ENCODE measurements around the gene CTNNA3. TPM values are rescaled to one million over a fixed set of nuclear protein-coding genes. Genes with fewer than 3 reads are reported as not detected.

Gene CTNNA3
- total RNA-seq, 1 experiment from 2014 or later: 0.02 TPM

DNA sequence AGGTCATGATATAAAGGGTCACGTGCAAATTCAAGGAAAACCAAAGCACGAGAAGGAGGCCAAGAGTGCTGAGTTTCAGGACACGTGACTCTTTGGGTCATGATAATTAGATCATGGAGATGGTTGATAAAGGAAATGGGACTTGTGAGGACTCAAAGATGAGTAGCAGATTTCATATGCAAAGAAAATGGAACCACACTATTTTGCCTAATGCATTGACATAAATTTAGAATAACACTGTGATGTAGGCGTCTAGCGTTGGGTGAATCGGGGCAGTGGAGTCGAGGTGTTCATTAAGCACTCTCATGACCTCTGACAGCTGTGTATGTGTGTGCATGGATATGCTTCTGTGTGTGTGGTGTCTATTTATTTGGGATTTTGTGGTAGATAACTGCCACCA lies 1795.7 kb downstream of the CTNNA3 start:
- intact Hi-C loops (cut with micrococcal nuclease): loop anchor here (10.0 kb wide), 1 partner anchor 1855 kb away; no protein-coding TSS in a partner anchor
- BruUV-seq (replicated peaks): no TSS peak
- no peak for DNase-seq (ENCODE audit: unreplicated experiment)
- no peak for TF ChIP-seq CTCF (IDR thresholded peaks at IDR 0.05; ENCODE audit: unreplicated experiment)
- ChIA-PET POLR2A (no interaction called here), CTCF (interaction anchor here (0.5 to 1.0 kb wide), 2 partner anchors 330 to 543 kb away, joined by 3 read pairs; no protein-coding TSS in a partner anchor)
- no peaks in the 10 kb centered on the region for H3K4me1 Mint-ChIP-seq (ENCODE audit: insufficient read depth, unreplicated experiment)
- no peak overlapping the region for H3K4me3 Mint-ChIP-seq (ENCODE audit: unreplicated experiment)
- no peaks in the 10 kb centered on the region for H3K27me3 Mint-ChIP-seq (ENCODE audit: insufficient read depth, unreplicated experiment)
- H3K9me3 Mint-ChIP-seq (ENCODE audit: unreplicated experiment): no peaks in the 10 kb centered on the region
- no peaks in the 10 kb centered on the region for H3K36me3 Mint-ChIP-seq (ENCODE audit: insufficient read depth, unreplicated experiment)
- no peak overlapping the region for H3K27ac Mint-ChIP-seq (ENCODE audit: low read depth, unreplicated experiment)

- Mint-ChIP-seq H3K4me1 (ENCODE audit: insufficient read depth, unreplicated experiment) (no peaks in the 10 kb centered on the region), H3K27me3 (ENCODE audit: insufficient read depth, unreplicated experiment) (no peaks in the 10 kb centered on the region), H3K36me3 (ENCODE audit: insufficient read depth, unreplicated experiment) (no peaks in the 10 kb centered on the region), H3K9me3 (ENCODE audit: unreplicated experiment) (no peaks in the 10 kb centered on the region), H3K4me3 (ENCODE audit: unreplicated experiment) (no peak overlapping the region), H3K27ac (ENCODE audit: low read depth, unreplicated experiment) (no peak overlapping the region)
- intact Hi-C loops (cut with micrococcal nuclease): no loop called here
- DNase-seq (ENCODE audit: unreplicated experiment): no peak
- no peak for TF ChIP-seq CTCF (IDR thresholded peaks at IDR 0.05; ENCODE audit: unreplicated experiment)
- CTCF ChIA-PET: interaction anchor here (0.7 kb wide), 1 partner anchor 663 kb away, joined by 3 read pairs; no protein-coding TSS in a partner anchor
- POLR2A ChIA-PET: no interaction called here
- BruUV-seq (replicated peaks): no TSS peak
Observed at GRCh38 chr10:65898055-65898454, 1797.9 kb downstream of the CTNNA3 start.

GRCh38 chr10:65894961-65895360 lies 1801.0 kb downstream of the CTNNA3 start:
- no peaks in the 10 kb centered on the region for H3K36me3 Mint-ChIP-seq (ENCODE audit: insufficient read depth, unreplicated experiment)
- H3K4me1 Mint-ChIP-seq (ENCODE audit: insufficient read depth, unreplicated experiment): no peaks in the 10 kb centered on the region
- H3K27ac Mint-ChIP-seq (ENCODE audit: low read depth, unreplicated experiment): no peak overlapping the region
- TF ChIP-seq CTCF (IDR thresholded peaks at IDR 0.05; ENCODE audit: unreplicated experiment): no peak
- no peaks in the 10 kb centered on the region for H3K27me3 Mint-ChIP-seq (ENCODE audit: insufficient read depth, unreplicated experiment)
- no peaks in the 10 kb centered on the region for H3K9me3 Mint-ChIP-seq (ENCODE audit: unreplicated experiment)
- intact Hi-C loops (cut with micrococcal nuclease): no loop called here
- no TSS peak for BruUV-seq (replicated peaks)
- H3K4me3 Mint-ChIP-seq (ENCODE audit: unreplicated experiment): no peak overlapping the region
- POLR2A ChIA-PET: no interaction called here
- no peak for DNase-seq (ENCODE audit: unreplicated experiment)
- CTCF ChIA-PET: no interaction called here

- Mint-ChIP-seq H3K9me3 (ENCODE audit: unreplicated experiment) (no peaks in the 10 kb centered on the region), H3K27me3 (ENCODE audit: insufficient read depth, unreplicated experiment) (no peaks in the 10 kb centered on the region), H3K36me3 (ENCODE audit: insufficient read depth, unreplicated experiment) (no peaks in the 10 kb centered on the region), H3K4me1 (ENCODE audit: insufficient read depth, unreplicated experiment) (no peaks in the 10 kb centered on the region), H3K27ac (ENCODE audit: low read depth, unreplicated experiment) (no peak overlapping the region), H3K4me3 (ENCODE audit: unreplicated experiment) (no peak overlapping the region)
- POLR2A ChIA-PET: no interaction called here
- CTCF ChIA-PET: no interaction called here
- no peak for TF ChIP-seq CTCF (IDR thresholded peaks at IDR 0.05; ENCODE audit: unreplicated experiment)
- BruUV-seq (replicated peaks): no TSS peak
- DNase-seq (ENCODE audit: unreplicated experiment): no peak
- intact Hi-C loops (cut with micrococcal nuclease): no loop called here
Observed at GRCh38 chr10:65894379-65894778, 1801.6 kb downstream of the CTNNA3 start.
